NCI-H146 (cell line): ENCODE measurements around the gene IREB2.

Source experiments
- DNase-seq: peaks from one replicate; lab custom pipeline; 2025; lab: John Stamatoyannopoulos, UW

Gene IREB2

DNA sequence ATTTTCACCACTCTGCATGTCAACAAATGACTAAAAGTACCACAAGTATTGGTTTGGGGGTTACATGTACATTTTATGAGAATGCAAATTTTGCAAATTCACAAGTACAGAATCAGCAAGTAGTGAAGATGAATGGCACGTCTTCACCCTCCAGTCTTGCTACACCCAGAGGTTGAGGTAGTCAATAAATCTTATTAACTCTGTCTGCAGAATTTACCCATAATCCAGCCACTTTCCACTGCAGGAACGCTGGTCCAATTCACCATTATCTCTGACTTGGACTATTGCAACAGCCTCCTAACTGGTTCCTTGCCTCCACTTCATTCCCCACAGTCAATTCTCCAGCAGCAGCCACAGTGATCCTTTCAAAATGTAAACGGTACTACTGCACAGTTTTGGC is 112.8 kb downstream of the IREB2 start:
- no peak for DNase-seq
